Fibroblast of pulmonary artery (primary cell): Measurements from ENCODE around the gene CTU2.

Experiments used
- DNase-seq: peaks from one replicate; pipeline ENCODE4 v3.0.0-alpha.2; 2010; ENCODE audit warnings: low read depth
- H3K4me3 ChIP-seq: replicated peaks from 2 replicates; pipeline ENCODE4 v1.5.1; 2011; ENCODE audit warnings: low read depth, mild to moderate bottlenecking, control low read depth, low read length, moderate library complexity
- TF ChIP-seq, protein P1 (sequence below): IDR thresholded peaks from 2 replicates; pipeline ENCODE4 v1.5.1; 2011; ENCODE audit warnings: mild to moderate bottlenecking, control low read depth, low read length, inconsistent platforms; ENCODE audit errors: missing control alignments

CTU2 gene

DNA sequence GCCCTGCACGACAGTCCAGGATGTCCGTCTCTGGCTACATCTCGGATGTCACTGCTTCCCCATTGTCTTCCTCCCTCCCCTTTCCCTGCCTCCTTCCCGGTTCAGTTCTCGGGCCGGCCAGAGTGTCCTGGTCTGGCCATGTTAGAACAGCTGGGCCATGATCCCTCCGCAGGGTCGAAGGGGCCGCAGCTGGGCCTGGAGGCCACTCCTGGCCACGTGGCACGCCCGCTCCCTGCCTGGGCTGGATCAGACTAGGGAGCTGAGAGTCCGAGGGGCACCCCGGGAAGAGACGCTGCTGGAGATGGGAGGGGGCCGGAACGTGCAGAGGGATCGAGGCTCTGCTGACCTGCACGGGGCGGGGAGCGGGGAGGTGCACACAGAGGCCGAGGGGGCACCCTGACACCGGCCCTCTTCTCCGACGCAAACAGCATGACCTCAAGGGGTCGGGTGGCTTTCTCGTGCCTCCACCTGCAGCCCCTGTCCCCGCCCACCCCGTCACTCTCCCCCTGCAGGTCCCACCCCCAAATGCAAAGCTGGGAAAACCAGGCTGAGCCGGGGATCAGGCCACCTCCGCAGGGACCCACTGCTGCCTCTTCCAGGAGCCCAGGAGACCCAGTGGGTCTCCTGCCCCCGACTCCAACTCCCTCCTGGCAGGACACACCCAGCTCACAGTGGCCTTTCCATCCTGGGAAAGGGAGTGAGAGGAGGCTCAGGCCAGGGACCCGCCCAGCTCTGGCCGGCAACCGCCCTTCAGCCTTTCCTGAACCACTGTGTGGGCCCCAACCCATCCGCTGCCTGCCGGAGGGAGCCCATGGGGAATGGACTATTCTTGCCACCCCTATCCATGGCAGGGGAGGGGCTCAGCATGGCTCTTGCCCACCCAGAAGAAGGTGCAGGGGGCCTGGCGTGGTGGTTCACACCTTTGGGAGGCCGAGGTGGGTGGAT is 38.5 kb downstream of the CTU2 start:
- H3K4me3 ChIP-seq, result no peak overlapping the region
- no peak for DNase-seq
- TF ChIP-seq, protein P1, sequence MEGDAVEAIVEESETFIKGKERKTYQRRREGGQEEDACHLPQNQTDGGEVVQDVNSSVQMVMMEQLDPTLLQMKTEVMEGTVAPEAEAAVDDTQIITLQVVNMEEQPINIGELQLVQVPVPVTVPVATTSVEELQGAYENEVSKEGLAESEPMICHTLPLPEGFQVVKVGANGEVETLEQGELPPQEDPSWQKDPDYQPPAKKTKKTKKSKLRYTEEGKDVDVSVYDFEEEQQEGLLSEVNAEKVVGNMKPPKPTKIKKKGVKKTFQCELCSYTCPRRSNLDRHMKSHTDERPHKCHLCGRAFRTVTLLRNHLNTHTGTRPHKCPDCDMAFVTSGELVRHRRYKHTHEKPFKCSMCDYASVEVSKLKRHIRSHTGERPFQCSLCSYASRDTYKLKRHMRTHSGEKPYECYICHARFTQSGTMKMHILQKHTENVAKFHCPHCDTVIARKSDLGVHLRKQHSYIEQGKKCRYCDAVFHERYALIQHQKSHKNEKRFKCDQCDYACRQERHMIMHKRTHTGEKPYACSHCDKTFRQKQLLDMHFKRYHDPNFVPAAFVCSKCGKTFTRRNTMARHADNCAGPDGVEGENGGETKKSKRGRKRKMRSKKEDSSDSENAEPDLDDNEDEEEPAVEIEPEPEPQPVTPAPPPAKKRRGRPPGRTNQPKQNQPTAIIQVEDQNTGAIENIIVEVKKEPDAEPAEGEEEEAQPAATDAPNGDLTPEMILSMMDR, result no peak

DNA sequence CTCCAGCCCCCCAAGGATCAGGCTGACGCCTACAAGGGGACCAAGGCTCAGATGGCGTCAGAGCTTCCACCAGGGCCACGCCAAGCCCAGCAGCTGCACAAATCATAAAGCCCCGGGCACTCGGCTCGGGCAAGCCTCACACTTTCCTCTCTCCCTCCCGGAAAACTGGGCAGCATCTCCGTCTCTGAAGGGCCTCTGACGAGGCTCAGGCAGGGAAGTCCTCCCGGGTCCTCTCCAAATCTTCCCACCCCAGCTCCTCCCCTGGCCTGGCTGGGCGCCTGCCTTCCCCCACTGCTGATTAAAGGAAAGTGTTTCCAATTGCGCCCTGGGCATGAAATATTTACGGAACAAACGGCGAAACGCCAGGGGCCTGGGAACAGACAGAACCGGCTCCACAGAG is 40.2 kb downstream of the CTU2 start:
- no peak overlapping the region for H3K4me3 ChIP-seq
- no peak for DNase-seq
- TF ChIP-seq, protein P1, result no peak

DNA sequence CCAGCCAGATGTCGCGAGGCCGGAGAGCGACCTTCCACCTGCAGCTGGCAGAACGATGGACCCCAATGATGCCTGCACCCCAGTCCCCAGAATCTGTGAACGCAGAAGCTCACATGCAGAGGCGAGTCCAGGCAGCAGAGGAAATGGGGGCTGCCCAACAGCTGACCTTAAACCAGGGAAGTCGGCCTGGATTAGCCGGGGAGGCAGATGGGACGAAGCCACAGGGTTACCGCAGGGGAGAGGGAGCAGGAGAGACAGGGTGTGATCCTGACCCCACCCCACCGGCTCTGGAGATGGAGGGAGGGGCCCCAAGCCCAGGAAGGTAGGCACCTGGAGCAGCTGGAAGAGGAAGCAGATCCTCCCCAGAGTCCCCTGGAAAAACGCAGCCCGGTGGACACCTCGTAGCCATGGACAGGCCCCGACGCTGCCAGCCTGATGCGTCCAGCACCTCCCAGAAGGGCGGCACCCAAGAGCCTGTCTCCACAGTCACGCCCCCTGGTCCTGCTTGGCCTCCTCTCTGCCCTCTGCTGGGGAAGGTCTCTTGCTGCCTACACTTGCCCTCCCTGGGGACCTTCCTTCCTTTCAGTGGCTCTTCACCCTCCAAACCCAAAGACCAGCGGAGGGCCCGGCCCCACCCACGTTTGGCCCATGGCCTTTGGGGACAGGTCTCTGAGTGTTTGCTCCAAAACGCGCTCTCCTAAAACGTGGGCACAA is 41.4 kb downstream of the CTU2 start:
- DNase-seq, result peak; percentile 32
- TF ChIP-seq, protein P1, result peak; percentile 29
- H3K4me3 ChIP-seq, result no peak overlapping the region

DNA sequence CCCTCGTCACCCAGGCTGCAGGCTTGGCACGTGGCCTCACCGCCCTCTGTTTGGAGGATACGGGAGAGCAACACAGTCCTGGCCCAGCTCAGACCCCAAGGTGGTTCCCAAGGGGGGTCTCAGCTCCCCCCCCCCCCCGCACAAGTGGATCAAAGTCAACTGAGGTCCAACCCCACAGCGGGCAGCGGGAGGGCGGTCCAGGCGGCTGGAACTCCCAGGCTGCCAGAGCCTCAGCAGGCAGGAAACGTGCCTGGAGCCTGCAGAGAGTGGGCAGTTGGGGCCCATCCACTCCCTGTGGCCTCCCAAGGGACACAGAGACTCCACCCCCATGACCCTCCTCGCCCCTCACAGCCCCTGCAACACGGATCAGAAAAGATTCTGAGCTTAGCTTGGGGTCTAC is 42.1 kb downstream of the CTU2 start:
- no peak for DNase-seq
- H3K4me3 ChIP-seq, result no peak overlapping the region
- TF ChIP-seq, protein P1, result no peak

DNA sequence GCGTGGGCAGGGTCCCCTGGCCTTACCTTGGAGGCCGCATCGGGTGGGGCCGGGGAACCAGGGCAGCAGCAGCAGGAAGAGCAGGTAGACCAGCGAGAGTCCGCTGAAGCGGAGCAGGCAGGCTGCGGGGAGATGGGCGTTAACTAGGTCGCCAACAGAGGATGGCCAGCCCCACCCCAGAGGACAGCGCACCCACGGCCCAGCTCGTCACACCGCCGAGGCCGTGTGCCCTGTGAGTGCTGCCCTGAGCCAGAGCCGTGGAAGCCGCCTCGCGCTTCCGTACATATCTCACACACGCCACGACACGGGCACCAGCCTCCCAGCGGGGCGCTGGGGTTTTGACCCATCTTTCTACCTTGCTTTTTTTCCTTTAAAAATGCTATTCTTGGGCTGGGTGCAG is 43.1 kb downstream of the CTU2 start:
- H3K4me3 ChIP-seq, result no peak overlapping the region
- DNase-seq, result no peak
- TF ChIP-seq, protein P1, result no peak

DNA sequence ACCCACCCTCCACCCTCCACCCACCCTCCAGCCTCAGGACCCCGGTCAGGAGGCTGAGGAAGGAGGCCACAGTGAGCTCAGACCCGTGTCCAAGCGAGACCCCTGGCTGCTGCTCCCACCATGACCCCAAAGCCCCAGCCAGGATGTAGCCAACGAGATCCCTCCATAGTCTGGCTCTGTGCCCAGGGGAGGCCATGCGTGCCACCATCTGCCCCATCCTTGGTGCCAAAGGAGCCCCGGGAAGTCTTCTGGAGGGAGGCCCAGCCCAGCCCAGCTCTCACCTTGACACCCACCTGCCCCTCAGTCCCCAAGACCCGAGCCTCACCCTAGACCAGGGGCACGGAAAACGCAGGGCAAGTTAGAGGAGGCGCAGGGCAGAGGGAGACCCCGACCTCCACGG is 44.6 kb downstream of the CTU2 start:
- DNase-seq, result no peak
- no peak overlapping the region for H3K4me3 ChIP-seq
- TF ChIP-seq, protein P1, result no peak
